ENCODE data around the gene AKAP7. TPM values are rescaled to one million over a fixed set of nuclear protein-coding genes. Genes with fewer than 3 reads are reported as not detected.
A peak's percentile ranks its signal among the peaks of the same experiment; 100 is the strongest.
"Not testable (repeated sequence)": the region's sequence is repeated elsewhere in the genome, so short reads cannot be mapped to it uniquely, and the experiment has no call there.

AKAP7 gene
- total and polyA plus RNA-seq, 2 experiments from 2014 or later: 18.4 to 54.4 TPM

DNA sequence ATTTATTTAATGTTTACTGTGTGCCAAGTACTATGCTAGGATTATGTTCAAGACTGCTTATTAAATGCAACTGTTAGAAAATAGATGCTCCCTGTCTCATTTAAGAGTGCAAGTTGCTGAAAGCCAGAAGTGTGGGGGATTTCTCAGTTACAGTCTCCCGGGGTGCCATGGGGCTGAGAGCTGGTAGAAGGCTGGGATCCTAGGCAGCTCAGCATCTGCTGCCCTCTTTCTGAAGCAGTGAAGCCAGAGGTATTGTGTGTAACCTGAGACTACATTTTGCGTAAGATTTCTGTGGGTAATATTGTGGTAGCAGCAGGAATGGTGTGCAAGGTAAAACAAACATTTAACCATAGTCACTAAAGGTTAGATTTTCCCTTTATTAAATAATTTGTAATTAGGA is 120.6 kb downstream of the AKAP7 start:
- WGBS (ENCODE audit: low lambda C conversion rate, missing lambda C conversion rate): 80% methylated on average over 2 of the region's 2 CpGs
- Histone ChIP-seq H3K4me3 (no peak overlapping the region), H3K79me2 (peaks cover 56% of the 10 kb centered on the region), H3K9me2 (replicated peaks; ENCODE audit: insufficient read depth) (no peaks in the 10 kb centered on the region), H4K20me1 (ENCODE audit: insufficient read depth, poor library complexity, severe bottlenecking) (no peaks in the 10 kb centered on the region), H3K4me2 (no peak overlapping the region), H3K36me3 (replicated peaks; ENCODE audit: insufficient read depth, low read depth) (no peaks in the 10 kb centered on the region), H3K27ac (peak overlapping the region; percentile 24), H2AFZ (no peak overlapping the region), H3K27me3 (no peaks in the 10 kb centered on the region), H3K9me3 (ENCODE audit: low read depth) (no peaks in the 10 kb centered on the region), H3K4me1 (ENCODE audit: insufficient read depth) (peaks cover 18% of the 10 kb centered on the region)
- TF ChIP-seq, protein P1, sequence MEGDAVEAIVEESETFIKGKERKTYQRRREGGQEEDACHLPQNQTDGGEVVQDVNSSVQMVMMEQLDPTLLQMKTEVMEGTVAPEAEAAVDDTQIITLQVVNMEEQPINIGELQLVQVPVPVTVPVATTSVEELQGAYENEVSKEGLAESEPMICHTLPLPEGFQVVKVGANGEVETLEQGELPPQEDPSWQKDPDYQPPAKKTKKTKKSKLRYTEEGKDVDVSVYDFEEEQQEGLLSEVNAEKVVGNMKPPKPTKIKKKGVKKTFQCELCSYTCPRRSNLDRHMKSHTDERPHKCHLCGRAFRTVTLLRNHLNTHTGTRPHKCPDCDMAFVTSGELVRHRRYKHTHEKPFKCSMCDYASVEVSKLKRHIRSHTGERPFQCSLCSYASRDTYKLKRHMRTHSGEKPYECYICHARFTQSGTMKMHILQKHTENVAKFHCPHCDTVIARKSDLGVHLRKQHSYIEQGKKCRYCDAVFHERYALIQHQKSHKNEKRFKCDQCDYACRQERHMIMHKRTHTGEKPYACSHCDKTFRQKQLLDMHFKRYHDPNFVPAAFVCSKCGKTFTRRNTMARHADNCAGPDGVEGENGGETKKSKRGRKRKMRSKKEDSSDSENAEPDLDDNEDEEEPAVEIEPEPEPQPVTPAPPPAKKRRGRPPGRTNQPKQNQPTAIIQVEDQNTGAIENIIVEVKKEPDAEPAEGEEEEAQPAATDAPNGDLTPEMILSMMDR (IDR thresholded peaks at IDR 0.05; ENCODE audit: poor library complexity): no peak
- TF ChIP-seq EZH2phosphoT487 (IDR thresholded peaks at IDR 0.05; ENCODE audit: low read depth, severe bottlenecking, unreplicated experiment) (no peak), EZH2 (IDR thresholded peaks at IDR 0.05; ENCODE audit: borderline replicate concordance) (no peak)
- DNase-seq (ENCODE audit: low spot score): no peak

DNA sequence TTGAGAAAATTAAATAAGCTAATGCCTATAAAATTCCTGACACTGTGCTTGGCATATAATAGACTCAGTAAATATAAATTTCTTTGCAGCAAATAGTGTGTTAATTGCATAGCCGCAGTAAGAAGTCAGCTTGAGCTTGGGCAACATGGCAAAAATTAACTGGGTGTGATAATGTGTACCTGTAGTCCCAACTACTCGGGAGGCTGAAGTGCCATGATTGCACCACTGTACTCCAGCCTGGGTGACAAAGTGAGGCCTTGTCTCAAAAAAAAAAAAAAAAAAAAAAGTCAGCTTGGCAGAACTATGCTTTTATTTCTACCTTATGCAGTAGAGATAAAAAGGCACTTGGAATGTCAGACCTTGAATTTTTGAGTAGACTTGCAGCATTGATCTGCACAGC is 121.8 kb downstream of the AKAP7 start:
- peaks cover 16% of the 10 kb centered on the region for H3K4me1 ChIP-seq (ENCODE audit: insufficient read depth)
- H3K4me2 ChIP-seq: peak overlapping the region; percentile 7
- no peaks in the 10 kb centered on the region for H3K36me3 ChIP-seq (replicated peaks; ENCODE audit: insufficient read depth, low read depth)
- H3K27me3 ChIP-seq: no peaks in the 10 kb centered on the region
- H3K27ac ChIP-seq: peak overlapping the region; percentile 80
- H3K4me3 ChIP-seq: no peak overlapping the region
- no peak overlapping the region for H2AFZ ChIP-seq
- 63% methylated on average over 2 of the region's 2 CpGs for WGBS (ENCODE audit: low lambda C conversion rate, missing lambda C conversion rate)
- DNase-seq (ENCODE audit: low spot score): no peak
- H3K9me2 ChIP-seq (replicated peaks; ENCODE audit: insufficient read depth): no peaks in the 10 kb centered on the region
- H3K79me2 ChIP-seq: peaks cover 55% of the 10 kb centered on the region
- H4K20me1 ChIP-seq (ENCODE audit: insufficient read depth, poor library complexity, severe bottlenecking): no peaks in the 10 kb centered on the region
- no peak for TF ChIP-seq EZH2phosphoT487 (IDR thresholded peaks at IDR 0.05; ENCODE audit: low read depth, severe bottlenecking, unreplicated experiment)
- H3K9me3 ChIP-seq (ENCODE audit: low read depth): no peaks in the 10 kb centered on the region

- H3K27ac ChIP-seq: peak overlapping the region; percentile 80
- peak overlapping the region; percentile 36 for H3K4me2 ChIP-seq
- peaks cover 14% of the 10 kb centered on the region for H3K4me1 ChIP-seq (ENCODE audit: insufficient read depth)
- H4K20me1 ChIP-seq (ENCODE audit: insufficient read depth, poor library complexity, severe bottlenecking): no peaks in the 10 kb centered on the region
- 46% methylated on average over 2 of the region's 2 CpGs for WGBS (ENCODE audit: low lambda C conversion rate, missing lambda C conversion rate)
- H3K9me3 ChIP-seq (ENCODE audit: low read depth): no peaks in the 10 kb centered on the region
- TF ChIP-seq EZH2phosphoT487 (IDR thresholded peaks at IDR 0.05; ENCODE audit: low read depth, severe bottlenecking, unreplicated experiment) (no peak), EZH2 (IDR thresholded peaks at IDR 0.05; ENCODE audit: borderline replicate concordance) (no peak)
- TF ChIP-seq, protein P1 (IDR thresholded peaks at IDR 0.05; ENCODE audit: poor library complexity): no peak
- H3K79me2 ChIP-seq: peaks cover 52% of the 10 kb centered on the region
- no peak overlapping the region for H2AFZ ChIP-seq
- no peaks in the 10 kb centered on the region for H3K27me3 ChIP-seq
- no peaks in the 10 kb centered on the region for H3K9me2 ChIP-seq (replicated peaks; ENCODE audit: insufficient read depth)
- H3K36me3 ChIP-seq (replicated peaks; ENCODE audit: insufficient read depth, low read depth): no peaks in the 10 kb centered on the region
- peak; percentile 38 for DNase-seq (ENCODE audit: low spot score)
- no peak overlapping the region for H3K4me3 ChIP-seq
Measured at GRCh38 chr6:131258010-131258652, 122.9 kb downstream of the AKAP7 start.

- H3K4me1 ChIP-seq (ENCODE audit: insufficient read depth): peaks cover 14% of the 10 kb centered on the region
- H3K36me3 ChIP-seq (replicated peaks; ENCODE audit: insufficient read depth, low read depth): no peaks in the 10 kb centered on the region
- DNase-seq (ENCODE audit: low spot score): peak; percentile 77
- no peak overlapping the region for H2AFZ ChIP-seq
- H3K4me3 ChIP-seq: no peak overlapping the region
- H3K9me3 ChIP-seq (ENCODE audit: low read depth): no peaks in the 10 kb centered on the region
- peak overlapping the region; percentile 80 for H3K27ac ChIP-seq
- no peaks in the 10 kb centered on the region for H4K20me1 ChIP-seq (ENCODE audit: insufficient read depth, poor library complexity, severe bottlenecking)
- 10% methylated on average over 4 of the region's 4 CpGs for WGBS (ENCODE audit: low lambda C conversion rate, missing lambda C conversion rate)
- H3K79me2 ChIP-seq: peaks cover 44% of the 10 kb centered on the region
- no peaks in the 10 kb centered on the region for H3K9me2 ChIP-seq (replicated peaks; ENCODE audit: insufficient read depth)
- H3K27me3 ChIP-seq: no peaks in the 10 kb centered on the region
- TF ChIP-seq EZH2phosphoT487 (IDR thresholded peaks at IDR 0.05; ENCODE audit: low read depth, severe bottlenecking, unreplicated experiment) (no peak), EZH2 (IDR thresholded peaks at IDR 0.05; ENCODE audit: borderline replicate concordance) (no peak)
- TF ChIP-seq, protein P1 (IDR thresholded peaks at IDR 0.05; ENCODE audit: poor library complexity): no peak
- H3K4me2 ChIP-seq: peak overlapping the region; percentile 30
Measured at GRCh38 chr6:131258816-131259476, 123.7 kb downstream of the AKAP7 start.

DNA sequence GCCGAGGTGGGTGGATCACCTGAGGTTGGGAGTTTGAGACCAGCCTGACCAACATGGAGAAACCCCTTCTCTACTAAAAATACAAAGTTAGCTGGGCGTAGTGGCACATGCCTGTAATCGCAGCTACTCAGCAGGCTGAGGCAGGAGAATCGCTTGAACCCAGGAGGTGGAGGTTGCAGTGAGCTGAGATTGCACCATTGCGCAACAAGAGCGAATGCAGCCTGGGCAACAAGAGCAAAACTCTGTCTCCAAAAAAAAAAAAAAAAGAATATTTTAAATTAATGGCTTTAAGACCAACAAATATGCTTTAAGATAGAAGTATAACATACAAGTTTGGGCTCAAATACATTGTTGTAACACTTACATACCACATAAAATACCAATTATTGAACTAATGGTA is 125.7 kb downstream of the AKAP7 start:
- 91% methylated on average over 6 of the region's 6 CpGs for WGBS (ENCODE audit: low lambda C conversion rate, missing lambda C conversion rate)
- not testable (repeated sequence) for H3K9me3 ChIP-seq (ENCODE audit: low read depth); H2AFZ ChIP-seq; H3K9me2 ChIP-seq (replicated peaks; ENCODE audit: insufficient read depth); H4K20me1 ChIP-seq (ENCODE audit: insufficient read depth, poor library complexity, severe bottlenecking); H3K27ac ChIP-seq; H3K4me3 ChIP-seq; H3K4me2 ChIP-seq; DNase-seq (ENCODE audit: low spot score); H3K36me3 ChIP-seq (replicated peaks; ENCODE audit: insufficient read depth, low read depth); H3K27me3 ChIP-seq
- Histone ChIP-seq H3K79me2 (peaks cover 35% of the 10 kb centered on the region), H3K4me1 (ENCODE audit: insufficient read depth) (peaks cover 14% of the 10 kb centered on the region)
